Epithelial cell of prostate (primary cell): ENCODE data around the gene CORO2B.

Source experiments
- DNase-seq: peaks from one replicate; pipeline ENCODE4 v3.0.0-alpha.2; 2011; ENCODE audit warnings: low read depth, low spot score
- H3K27ac ChIP-seq: fragments of 450-650 bp; 2 replicates; pipeline ENCODE4 v1.5.1; 2017; ENCODE audit warnings: mild to moderate bottlenecking

CORO2B gene

GRCh38 chr15:68578980-68579935, at the start of gene CORO2B:
CORO2B (plus strand) TSS chr15:68578993; CDS start chr15:68579263, 270 bp downstream.
- DNase-seq = no peak
- H3K27ac ChIP-seq = peak within 1 kb of the TSS; percentile 7

- DNase-seq = no peak
- no peak overlapping the region for H3K27ac ChIP-seq
Observed at GRCh38 chr15:68531387-68532179, 47.2 kb upstream of the CORO2B start.

- DNase-seq = no peak
- H3K27ac ChIP-seq = peak overlapping the region; percentile 56
Observed at GRCh38 chr15:68536331-68537095, 42.3 kb upstream of the CORO2B start.

GRCh38 chr15:68537097-68537496, 41.7 kb upstream of the CORO2B start:
- peak overlapping the region; percentile 56 for H3K27ac ChIP-seq
- DNase-seq = no peak

DNA sequence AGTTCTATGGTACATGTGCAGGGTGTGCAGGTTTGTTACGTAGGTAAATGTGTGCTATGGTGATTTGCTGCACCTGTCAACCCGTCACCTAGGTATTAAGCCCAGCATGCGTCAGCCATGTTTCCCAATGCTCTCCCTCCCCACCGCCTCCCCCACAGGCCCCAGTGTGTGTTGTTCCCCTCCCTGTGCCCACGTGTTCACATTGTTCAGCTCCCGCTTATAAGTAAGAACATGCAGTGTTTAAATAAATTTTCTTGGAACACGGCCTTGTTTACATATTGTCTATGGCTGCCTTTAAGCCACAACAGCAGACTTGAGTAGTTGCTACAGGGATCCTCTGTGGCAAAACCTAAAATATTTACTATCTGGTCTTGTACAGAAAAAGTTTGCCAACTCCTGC, 41.3 kb upstream of the CORO2B start:
- DNase-seq = no peak
- peak overlapping the region; percentile 56 for H3K27ac ChIP-seq

- DNase-seq = no peak
- no peak overlapping the region for H3K27ac ChIP-seq
Observed at GRCh38 chr15:68538311-68538710, 40.5 kb upstream of the CORO2B start.

- H3K27ac ChIP-seq = no peak overlapping the region
- no peak for DNase-seq
Observed at GRCh38 chr15:68541743-68542142, 37.0 kb upstream of the CORO2B start.

DNA sequence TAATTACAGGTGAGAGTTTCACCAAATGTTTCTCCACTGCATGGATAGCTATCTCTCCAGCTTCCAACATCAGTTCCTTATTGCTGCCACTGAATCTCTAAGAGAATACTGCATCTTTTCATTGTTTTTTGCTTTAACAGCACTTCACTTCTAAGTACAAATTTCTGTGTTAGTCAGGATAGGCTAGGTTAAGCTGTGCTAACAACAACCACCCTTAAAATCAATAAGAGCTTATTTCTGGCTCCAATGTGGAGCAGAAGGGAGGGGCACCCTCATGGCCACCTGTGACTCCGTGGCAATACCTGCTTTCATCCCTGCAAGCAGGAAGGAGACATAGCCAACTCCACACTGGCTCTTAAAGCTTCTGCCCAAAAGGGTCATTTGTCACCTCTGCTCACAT, 36.4 kb upstream of the CORO2B start:
- no peak for DNase-seq
- H3K27ac ChIP-seq = no peak overlapping the region

DNA sequence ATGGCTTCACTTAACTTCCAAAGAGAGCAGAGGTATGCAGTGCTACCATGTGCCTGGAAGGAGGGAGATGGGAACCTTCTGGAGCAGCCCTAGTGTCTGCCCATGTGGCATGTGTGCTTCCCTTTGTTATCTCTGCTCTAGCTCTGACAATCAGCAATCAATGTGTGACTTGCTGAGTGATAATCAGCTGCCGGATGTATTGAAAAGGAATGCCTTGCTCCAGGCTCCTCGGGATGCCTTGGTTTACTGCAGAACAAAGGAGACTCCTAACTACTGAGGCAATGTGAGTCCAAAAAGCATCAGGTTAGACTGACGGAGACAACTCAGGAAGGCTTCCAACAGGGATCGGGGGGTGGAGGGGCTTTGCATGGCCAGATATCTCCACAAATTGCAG, 36.0 kb upstream of the CORO2B start:
- no peak overlapping the region for H3K27ac ChIP-seq
- DNase-seq = no peak

GRCh38 chr15:68543165-68544008, 35.4 kb upstream of the CORO2B start:
- DNase-seq = no peak
- H3K27ac ChIP-seq = no peak overlapping the region

DNA sequence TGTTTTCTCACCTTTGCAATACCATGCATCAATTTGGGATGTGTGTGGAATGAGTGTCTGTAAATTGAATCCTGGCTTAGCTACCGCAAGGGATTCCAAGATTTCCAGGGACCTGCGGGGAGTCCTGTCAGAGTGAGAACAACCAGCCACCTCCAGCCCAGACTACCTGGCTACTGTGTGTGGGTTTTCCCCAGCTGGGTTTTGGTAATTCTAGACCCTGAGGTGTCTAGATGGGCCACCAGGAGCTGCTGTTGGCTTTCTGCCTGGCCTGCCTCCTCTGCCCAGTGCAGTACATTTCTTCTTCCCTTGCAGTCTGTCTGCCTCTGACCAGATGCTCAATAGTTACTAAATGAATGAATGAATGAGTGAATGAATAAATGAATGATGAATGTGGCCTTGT, 32.5 kb upstream of the CORO2B start:
- H3K27ac ChIP-seq = no peak overlapping the region
- DNase-seq = no peak

DNA sequence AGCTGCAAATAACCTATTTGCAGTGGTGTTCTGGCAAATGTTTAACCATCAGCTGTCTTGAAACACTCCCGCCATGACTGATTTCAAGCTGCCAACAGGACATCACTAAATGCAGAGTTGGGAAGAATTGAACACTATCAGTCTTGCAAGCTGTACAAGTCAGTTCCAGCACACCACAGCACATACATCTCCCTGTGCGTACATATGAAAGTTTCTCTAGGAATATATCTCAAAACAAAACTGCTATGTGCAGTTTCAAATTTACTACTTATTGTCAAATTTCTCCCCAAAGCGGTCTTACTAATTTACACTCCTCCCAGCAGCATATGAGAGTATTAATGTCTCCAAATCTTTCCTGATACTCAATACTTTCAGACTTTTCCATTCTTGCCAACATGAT, 30.4 kb upstream of the CORO2B start:
- no peak for DNase-seq
- no peak overlapping the region for H3K27ac ChIP-seq

DNA sequence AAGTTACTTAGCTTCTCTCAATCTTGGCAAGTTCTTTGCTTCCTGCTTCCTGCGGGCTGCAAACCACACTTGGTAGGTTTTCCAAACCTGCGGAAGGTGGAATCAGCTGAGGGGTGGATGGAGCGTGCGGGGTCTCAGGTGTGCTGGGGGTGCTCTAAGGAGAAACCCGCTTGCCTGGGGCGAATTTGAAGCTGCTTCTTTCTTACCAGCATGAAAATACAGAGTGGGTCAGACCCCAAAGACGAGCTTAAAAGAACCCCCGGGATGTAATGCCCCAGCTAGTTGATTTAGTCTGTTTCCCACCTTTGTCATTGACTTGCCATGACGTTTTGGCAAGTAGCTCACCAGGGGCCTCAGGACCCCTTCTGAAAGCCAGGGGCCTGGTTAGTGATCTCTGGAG, 28.8 kb upstream of the CORO2B start:
- no peak overlapping the region for H3K27ac ChIP-seq
- no peak for DNase-seq

DNA sequence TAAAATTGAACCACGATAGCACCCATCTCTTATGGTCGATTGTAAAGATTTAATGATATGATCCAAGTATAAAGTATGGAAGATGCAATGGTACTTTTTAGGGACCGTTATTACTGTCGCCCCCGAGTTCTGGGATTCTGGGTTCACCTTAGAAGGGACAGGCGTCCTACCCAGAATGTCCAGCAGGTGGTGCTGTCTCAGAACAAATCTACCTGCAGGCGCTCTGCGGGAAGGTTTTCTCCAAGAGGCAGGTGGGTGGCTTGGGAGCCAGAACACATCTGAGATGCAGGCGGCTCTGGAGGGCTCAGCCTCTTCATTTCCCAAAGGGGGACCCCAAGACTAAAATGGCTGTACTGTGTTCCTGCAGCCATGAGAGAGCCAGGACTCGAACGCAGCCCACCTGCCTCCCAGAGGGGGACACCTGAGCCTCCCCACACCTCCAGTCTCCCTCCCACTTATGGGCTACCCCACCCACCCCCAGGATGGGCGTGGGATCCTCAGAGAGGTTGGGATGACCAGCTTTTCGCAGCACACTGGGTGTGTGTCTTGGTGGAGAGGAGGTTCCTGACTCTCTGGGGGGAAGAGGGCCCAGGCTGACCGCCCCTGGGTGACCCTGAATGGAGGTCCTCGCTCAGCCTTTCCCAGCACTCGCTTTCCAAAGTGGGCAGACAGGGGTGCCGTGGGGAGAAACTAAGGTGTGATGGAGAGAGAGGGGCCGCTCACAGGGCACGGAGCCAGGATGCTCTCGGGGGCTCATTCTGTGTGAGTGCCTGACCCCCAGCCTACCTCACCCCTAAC, 28.1 kb upstream of the CORO2B start:
- no peak overlapping the region for H3K27ac ChIP-seq
- no peak for DNase-seq

DNA sequence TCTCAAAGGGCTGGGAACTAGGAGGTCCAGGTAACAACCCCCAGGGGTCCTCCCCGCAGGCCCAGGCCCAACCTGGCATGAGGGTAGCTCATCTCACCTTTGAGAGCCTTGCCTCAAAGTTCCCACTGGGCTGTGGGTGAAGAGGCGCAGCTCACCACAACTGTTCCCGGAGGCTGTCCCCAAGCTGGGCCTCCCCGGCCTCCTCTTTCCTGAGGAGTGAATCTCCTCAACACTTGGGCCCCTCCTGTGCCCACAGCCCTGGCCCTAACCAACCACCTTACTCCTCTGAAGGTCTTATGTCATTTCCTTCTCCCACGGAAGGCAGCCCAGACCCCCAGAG, 27.5 kb upstream of the CORO2B start:
- no peak overlapping the region for H3K27ac ChIP-seq
- no peak for DNase-seq

- no peak overlapping the region for H3K27ac ChIP-seq
- DNase-seq = no peak
Observed at GRCh38 chr15:68552344-68552743, 26.4 kb upstream of the CORO2B start.

DNA sequence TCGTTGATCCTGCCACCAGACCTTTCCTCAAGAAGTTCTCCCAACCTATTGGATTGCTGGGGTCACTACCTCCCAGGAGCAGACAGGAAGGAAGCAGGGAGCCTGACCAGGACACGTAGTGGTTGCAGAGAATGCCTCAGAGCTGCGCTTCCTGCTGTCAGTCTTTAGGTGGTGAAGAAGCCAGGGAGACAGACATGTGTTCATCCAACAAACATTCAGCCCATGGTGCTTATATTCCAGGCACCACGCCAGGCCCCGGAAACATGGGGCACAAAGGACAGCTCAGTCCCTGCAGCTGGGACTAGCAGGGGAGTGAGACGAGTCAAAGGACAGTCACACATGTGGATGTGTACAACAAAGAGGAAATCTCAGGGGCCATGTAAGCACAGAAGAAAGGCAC, 26.0 kb upstream of the CORO2B start:
- H3K27ac ChIP-seq = no peak overlapping the region
- DNase-seq = no peak

- DNase-seq = no peak
- no peak overlapping the region for H3K27ac ChIP-seq
Observed at GRCh38 chr15:68553314-68553993, 25.3 kb upstream of the CORO2B start.
